GM23338 (cell line): ENCODE data around the gene RCL1. TPM values are rescaled to one million over a fixed set of nuclear protein-coding genes. Genes with fewer than 3 reads are reported as not detected.

Source experiments
- ATAC-seq: fragments of 200-7000 bp; cut with Tn5 transposase; 3 replicates; pipeline ENCODE4 v1.9.1; 2020
- DNase-seq: peaks from one replicate; pipeline ENCODE4 v3.0.0-alpha.2; 2015; ENCODE audit warnings: low spot score
- H2AFZ ChIP-seq: fragments of 200-600 bp; sonication (generic); 2 replicates; pipeline ENCODE4 v1.8.0; 2016; ENCODE audit warnings: antibody characterized with exemption, mild to moderate bottlenecking, moderate library complexity
- H3F3A ChIP-seq: fragments of 200-600 bp; sonication (generic); replicated peaks from 2 replicates; pipeline ENCODE4 v1.8.0; 2017; ENCODE audit warnings: antibody characterized with exemption, mixed run types, low read depth
- H3K27ac ChIP-seq: fragments of 200-600 bp; sonication (generic); 2 replicates; pipeline ENCODE4 v1.6.1; 2016; ENCODE audit warnings: low read depth
- H3K27me3 ChIP-seq: fragments of 200-600 bp; sonication (generic); 2 replicates; pipeline ENCODE4 v1.8.0; 2016; ENCODE audit warnings: mild to moderate bottlenecking, mixed run types, moderate library complexity; ENCODE audit not compliant: insufficient read depth
- H3K36me3 ChIP-seq: fragments of 200-600 bp; sonication (generic); 2 replicates; pipeline ENCODE4 v1.8.0; 2016; ENCODE audit warnings: mild to moderate bottlenecking; ENCODE audit not compliant: insufficient read depth
- H3K4me1 ChIP-seq: fragments of 200-600 bp; sonication (generic); 2 replicates; pipeline ENCODE4 v1.8.0; 2016; ENCODE audit warnings: mild to moderate bottlenecking, moderate library complexity; ENCODE audit not compliant: insufficient read depth
- H3K4me2 ChIP-seq: fragments of 200-600 bp; sonication (generic); 2 replicates; pipeline ENCODE4 v1.7.1; 2017; ENCODE audit warnings: mixed run types
- H3K4me3 ChIP-seq: fragments of 200-600 bp; sonication (generic); 2 replicates; pipeline ENCODE4 v1.6.1; 2016; ENCODE audit warnings: mixed run types
- H3K79me2 ChIP-seq: fragments of 200-600 bp; sonication (generic); replicated peaks from 2 replicates; pipeline ENCODE4 v1.8.0; 2017; ENCODE audit warnings: mild to moderate bottlenecking; ENCODE audit not compliant: insufficient read depth
- H3K9me2 ChIP-seq: fragments of 200-600 bp; sonication (generic); 2 replicates; pipeline ENCODE4 v1.8.0; 2017; ENCODE audit not compliant: insufficient read depth
- H4K20me1 ChIP-seq: fragments of 200-600 bp; sonication (generic); replicated peaks from 2 replicates; pipeline ENCODE4 v1.8.0; 2017; ENCODE audit warnings: mild to moderate bottlenecking; ENCODE audit not compliant: insufficient read depth
- H3K27ac Mint-ChIP-seq: 2 replicates; pipeline ENCODE4 v1.8.0; 2020; ENCODE audit warnings: inconsistent platforms, mild to moderate bottlenecking, moderate library complexity, mixed read lengths
- H3K27me3 Mint-ChIP-seq: 3 replicates; pipeline ENCODE4 v1.8.0; 2022; ENCODE audit warnings: low read depth, mild to moderate bottlenecking, moderate library complexity, mixed read lengths, inconsistent platforms; ENCODE audit not compliant: insufficient read depth, poor library complexity
- H3K36me3 Mint-ChIP-seq: 3 replicates; pipeline ENCODE4 v1.8.0; 2021; ENCODE audit warnings: low read depth, mild to moderate bottlenecking, inconsistent platforms, moderate library complexity, mixed read lengths
- H3K4me1 Mint-ChIP-seq: 3 replicates; pipeline ENCODE4 v1.8.0; 2020; ENCODE audit warnings: mild to moderate bottlenecking, inconsistent platforms, mixed read lengths
- H3K4me3 Mint-ChIP-seq: 3 replicates; pipeline ENCODE4 v1.8.0; 2021; ENCODE audit warnings: moderate library complexity, mild to moderate bottlenecking, inconsistent platforms, mixed read lengths
- H3K9me3 Mint-ChIP-seq: 3 replicates; pipeline ENCODE4 v1.8.0; 2020; ENCODE audit warnings: moderate library complexity, mild to moderate bottlenecking, inconsistent platforms, mixed read lengths
- CREB1 ChIP-seq: fragments of 250-450 bp; sonication (Bioruptor Pico); IDR thresholded peaks from 2 replicates; pipeline ENCODE4 v1.5.0; 2020; ENCODE audit warnings: low read depth, mild to moderate bottlenecking, moderate library complexity
- EZH2 ChIP-seq: fragments of 200-600 bp; sonication (generic); IDR thresholded peaks from one replicate; pipeline ENCODE4 v1.8.0; 2017; ENCODE audit warnings: antibody characterized with exemption, mild to moderate bottlenecking, low read depth; ENCODE audit not compliant: unreplicated experiment
- JUNB ChIP-seq: IDR thresholded peaks from one replicate; pipeline ENCODE4 v1.6.1; 2016; ENCODE audit warnings: antibody characterized with exemption; ENCODE audit not compliant: unreplicated experiment
- POLR2AphosphoS5 ChIP-seq: IDR thresholded peaks from 2 replicates; pipeline ENCODE4 v1.6.1; 2016; ENCODE audit warnings: antibody characterized with exemption, low read depth
- STAT1 ChIP-seq: IDR thresholded peaks from one replicate; pipeline ENCODE4 v1.6.1; 2016; ENCODE audit warnings: antibody characterized with exemption; ENCODE audit not compliant: unreplicated experiment
- ZNF114 ChIP-seq: fragments of 250-450 bp; sonication (Bioruptor Pico); IDR thresholded peaks from 2 replicates; pipeline ENCODE4 v1.5.0; 2020; ENCODE audit warnings: mild to moderate bottlenecking, moderate library complexity
- ZNF331 ChIP-seq: fragments of 250-450 bp; sonication (Bioruptor Pico); IDR thresholded peaks from 2 replicates; pipeline ENCODE4 v1.5.0; 2020; ENCODE audit warnings: low read depth, mild to moderate bottlenecking, moderate library complexity
- polyA plus RNA-seq: library from polyadenylated mRNA; unstranded; fragments of >200 nt; fragmentation: Nextera tagmentation; extraction: Ambion mirVana; gene quantifications from 2 replicates; pipeline ENCODE4 v1.2.1, GENCODE V29; 2016
- total RNA-seq: library from RNA; depleted of rRNA; stranded (reverse); fragments of >200 nt; shearing (Covaris generic); gene quantifications from 2 replicates; pipeline ENCODE4 v1.2.3, GENCODE V29; 2014
- TF ChIP-seq, protein P1 (sequence below): IDR thresholded peaks from 2 replicates; pipeline ENCODE4 v1.6.1; 2016; ENCODE audit warnings: antibody characterized with exemption
- TF ChIP-seq, protein P2 (sequence below): IDR thresholded peaks from one replicate; pipeline ENCODE4 v1.6.1; 2018; ENCODE audit warnings: antibody characterized with exemption; ENCODE audit not compliant: unreplicated experiment
- TF ChIP-seq, protein P3 (sequence below): fragments of 250-450 bp; sonication (Bioruptor Pico); IDR thresholded peaks from 2 replicates; pipeline ENCODE4 v1.5.0; 2020; ENCODE audit warnings: mild to moderate bottlenecking, moderate library complexity

The RCL1 gene
- total and polyA plus RNA-seq, 2 experiments from 2014 or later, result 19.3 to 41.2 TPM

DNA sequence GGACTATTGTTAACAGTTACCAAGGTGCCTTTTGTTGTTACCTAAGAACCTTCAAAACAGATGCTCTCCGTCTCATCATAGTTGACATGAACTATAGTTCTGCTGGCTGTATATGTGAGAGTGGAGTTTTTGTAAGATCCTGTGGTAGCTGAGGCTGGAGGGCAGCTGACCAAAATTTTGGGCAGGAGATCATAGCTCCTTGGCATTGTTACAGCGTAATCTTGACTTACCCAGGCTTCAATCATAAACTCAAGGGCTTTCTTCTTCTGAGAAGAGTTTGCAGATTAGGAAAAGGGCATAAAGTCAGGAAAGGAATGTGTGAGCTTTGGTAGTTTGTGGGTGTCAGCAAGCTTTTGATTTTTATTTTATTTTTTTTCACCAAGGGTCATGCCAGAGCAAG lies 34.5 kb downstream of the RCL1 start:
- H3K27me3 Mint-ChIP-seq, result no peaks in the 10 kb centered on the region
- Histone ChIP-seq H3K36me3 (no peaks in the 10 kb centered on the region), H3K4me3 (no peak overlapping the region), H2AFZ (no peak overlapping the region), H3K79me2 (peaks cover 70% of the 10 kb centered on the region), H3K27me3 (no peaks in the 10 kb centered on the region), H4K20me1 (peaks cover 41% of the 10 kb centered on the region), H3K4me1 (no peaks in the 10 kb centered on the region), H3F3A (no peaks in the 10 kb centered on the region), H3K4me2 (no peak overlapping the region), H3K27ac (no peak overlapping the region), H3K9me2 (no peaks in the 10 kb centered on the region)
- H3K27ac Mint-ChIP-seq, result peak overlapping the region; percentile 31; the same call in 1 of the 2 replicates
- DNase-seq (no peak), ATAC-seq (no peak)
- no peak overlapping the region for H3K4me3 Mint-ChIP-seq
- H3K4me1 Mint-ChIP-seq, result peaks cover 10% of the 10 kb centered on the region; the same call in 2 of the 3 replicates
- H3K36me3 Mint-ChIP-seq, result peaks cover 5% of the 10 kb centered on the region; the same call in 2 of the 3 replicates
- TF ChIP-seq, protein P1, sequence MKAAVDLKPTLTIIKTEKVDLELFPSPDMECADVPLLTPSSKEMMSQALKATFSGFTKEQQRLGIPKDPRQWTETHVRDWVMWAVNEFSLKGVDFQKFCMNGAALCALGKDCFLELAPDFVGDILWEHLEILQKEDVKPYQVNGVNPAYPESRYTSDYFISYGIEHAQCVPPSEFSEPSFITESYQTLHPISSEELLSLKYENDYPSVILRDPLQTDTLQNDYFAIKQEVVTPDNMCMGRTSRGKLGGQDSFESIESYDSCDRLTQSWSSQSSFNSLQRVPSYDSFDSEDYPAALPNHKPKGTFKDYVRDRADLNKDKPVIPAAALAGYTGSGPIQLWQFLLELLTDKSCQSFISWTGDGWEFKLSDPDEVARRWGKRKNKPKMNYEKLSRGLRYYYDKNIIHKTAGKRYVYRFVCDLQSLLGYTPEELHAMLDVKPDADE, result no peak
- TF ChIP-seq ZNF114 (CRISPR knock-in tag), result no peak
- TF ChIP-seq, protein P2, sequence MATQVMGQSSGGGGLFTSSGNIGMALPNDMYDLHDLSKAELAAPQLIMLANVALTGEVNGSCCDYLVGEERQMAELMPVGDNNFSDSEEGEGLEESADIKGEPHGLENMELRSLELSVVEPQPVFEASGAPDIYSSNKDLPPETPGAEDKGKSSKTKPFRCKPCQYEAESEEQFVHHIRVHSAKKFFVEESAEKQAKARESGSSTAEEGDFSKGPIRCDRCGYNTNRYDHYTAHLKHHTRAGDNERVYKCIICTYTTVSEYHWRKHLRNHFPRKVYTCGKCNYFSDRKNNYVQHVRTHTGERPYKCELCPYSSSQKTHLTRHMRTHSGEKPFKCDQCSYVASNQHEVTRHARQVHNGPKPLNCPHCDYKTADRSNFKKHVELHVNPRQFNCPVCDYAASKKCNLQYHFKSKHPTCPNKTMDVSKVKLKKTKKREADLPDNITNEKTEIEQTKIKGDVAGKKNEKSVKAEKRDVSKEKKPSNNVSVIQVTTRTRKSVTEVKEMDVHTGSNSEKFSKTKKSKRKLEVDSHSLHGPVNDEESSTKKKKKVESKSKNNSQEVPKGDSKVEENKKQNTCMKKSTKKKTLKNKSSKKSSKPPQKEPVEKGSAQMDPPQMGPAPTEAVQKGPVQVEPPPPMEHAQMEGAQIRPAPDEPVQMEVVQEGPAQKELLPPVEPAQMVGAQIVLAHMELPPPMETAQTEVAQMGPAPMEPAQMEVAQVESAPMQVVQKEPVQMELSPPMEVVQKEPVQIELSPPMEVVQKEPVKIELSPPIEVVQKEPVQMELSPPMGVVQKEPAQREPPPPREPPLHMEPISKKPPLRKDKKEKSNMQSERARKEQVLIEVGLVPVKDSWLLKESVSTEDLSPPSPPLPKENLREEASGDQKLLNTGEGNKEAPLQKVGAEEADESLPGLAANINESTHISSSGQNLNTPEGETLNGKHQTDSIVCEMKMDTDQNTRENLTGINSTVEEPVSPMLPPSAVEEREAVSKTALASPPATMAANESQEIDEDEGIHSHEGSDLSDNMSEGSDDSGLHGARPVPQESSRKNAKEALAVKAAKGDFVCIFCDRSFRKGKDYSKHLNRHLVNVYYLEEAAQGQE, result no peak
- no peak for TF ChIP-seq POLR2AphosphoS5
- TF ChIP-seq, protein P3, sequence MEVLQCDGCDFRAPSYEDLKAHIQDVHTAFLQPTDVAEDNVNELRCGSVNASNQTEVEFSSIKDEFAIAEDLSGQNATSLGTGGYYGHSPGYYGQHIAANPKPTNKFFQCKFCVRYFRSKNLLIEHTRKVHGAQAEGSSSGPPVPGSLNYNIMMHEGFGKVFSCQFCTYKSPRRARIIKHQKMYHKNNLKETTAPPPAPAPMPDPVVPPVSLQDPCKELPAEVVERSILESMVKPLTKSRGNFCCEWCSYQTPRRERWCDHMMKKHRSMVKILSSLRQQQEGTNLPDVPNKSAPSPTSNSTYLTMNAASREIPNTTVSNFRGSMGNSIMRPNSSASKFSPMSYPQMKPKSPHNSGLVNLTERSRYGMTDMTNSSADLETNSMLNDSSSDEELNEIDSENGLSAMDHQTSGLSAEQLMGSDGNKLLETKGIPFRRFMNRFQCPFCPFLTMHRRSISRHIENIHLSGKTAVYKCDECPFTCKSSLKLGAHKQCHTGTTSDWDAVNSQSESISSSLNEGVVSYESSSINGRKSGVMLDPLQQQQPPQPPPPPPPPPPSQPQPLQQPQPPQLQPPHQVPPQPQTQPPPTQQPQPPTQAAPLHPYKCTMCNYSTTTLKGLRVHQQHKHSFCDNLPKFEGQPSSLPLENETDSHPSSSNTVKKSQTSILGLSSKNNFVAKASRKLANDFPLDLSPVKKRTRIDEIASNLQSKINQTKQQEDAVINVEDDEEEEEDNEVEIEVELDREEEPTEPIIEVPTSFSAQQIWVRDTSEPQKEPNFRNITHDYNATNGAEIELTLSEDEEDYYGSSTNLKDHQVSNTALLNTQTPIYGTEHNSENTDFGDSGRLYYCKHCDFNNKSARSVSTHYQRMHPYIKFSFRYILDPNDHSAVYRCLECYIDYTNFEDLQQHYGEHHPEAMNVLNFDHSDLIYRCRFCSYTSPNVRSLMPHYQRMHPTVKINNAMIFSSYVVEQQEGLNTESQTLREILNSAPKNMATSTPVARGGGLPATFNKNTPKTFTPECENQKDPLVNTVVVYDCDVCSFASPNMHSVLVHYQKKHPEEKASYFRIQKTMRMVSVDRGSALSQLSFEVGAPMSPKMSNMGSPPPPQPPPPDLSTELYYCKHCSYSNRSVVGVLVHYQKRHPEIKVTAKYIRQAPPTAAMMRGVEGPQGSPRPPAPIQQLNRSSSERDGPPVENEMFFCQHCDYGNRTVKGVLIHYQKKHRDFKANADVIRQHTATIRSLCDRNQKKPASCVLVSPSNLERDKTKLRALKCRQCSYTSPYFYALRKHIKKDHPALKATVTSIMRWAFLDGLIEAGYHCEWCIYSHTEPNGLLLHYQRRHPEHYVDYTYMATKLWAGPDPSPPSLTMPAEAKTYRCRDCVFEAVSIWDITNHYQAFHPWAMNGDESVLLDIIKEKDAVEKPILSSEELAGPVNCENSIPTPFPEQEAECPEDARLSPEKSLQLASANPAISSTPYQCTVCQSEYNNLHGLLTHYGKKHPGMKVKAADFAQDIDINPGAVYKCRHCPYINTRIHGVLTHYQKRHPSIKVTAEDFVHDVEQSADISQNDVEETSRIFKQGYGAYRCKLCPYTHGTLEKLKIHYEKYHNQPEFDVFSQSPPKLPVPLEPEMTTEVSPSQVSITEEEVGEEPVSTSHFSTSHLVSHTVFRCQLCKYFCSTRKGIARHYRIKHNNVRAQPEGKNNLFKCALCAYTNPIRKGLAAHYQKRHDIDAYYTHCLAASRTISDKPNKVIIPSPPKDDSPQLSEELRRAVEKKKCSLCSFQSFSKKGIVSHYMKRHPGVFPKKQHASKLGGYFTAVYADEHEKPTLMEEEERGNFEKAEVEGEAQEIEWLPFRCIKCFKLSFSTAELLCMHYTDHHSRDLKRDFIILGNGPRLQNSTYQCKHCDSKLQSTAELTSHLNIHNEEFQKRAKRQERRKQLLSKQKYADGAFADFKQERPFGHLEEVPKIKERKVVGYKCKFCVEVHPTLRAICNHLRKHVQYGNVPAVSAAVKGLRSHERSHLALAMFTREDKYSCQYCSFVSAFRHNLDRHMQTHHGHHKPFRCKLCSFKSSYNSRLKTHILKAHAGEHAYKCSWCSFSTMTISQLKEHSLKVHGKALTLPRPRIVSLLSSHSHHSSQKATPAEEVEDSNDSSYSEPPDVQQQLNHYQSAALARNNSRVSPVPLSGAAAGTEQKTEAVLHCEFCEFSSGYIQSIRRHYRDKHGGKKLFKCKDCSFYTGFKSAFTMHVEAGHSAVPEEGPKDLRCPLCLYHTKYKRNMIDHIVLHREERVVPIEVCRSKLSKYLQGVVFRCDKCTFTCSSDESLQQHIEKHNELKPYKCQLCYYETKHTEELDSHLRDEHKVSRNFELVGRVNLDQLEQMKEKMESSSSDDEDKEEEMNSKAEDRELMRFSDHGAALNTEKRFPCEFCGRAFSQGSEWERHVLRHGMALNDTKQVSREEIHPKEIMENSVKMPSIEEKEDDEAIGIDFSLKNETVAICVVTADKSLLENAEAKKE (CRISPR knock-in tag), result no peak
- TF ChIP-seq CREB1 (CRISPR knock-in tag), result no peak
- no peak for TF ChIP-seq ZNF331 (CRISPR knock-in tag)
- TF ChIP-seq JUNB, result no peak
- no peak for TF ChIP-seq STAT1
- no peak for TF ChIP-seq EZH2
- H3K9me3 Mint-ChIP-seq, result no peaks in the 10 kb centered on the region
